Activated CD4-positive, alpha-beta T cell treated with anti-CD3 and anti-CD28 coated beads, Interleukin-2, amount 50 U/mL, for 1 hour (primary cell): ENCODE measurements around the gene ENKUR.
"Not testable (repeated sequence)": the region's sequence is repeated elsewhere in the genome, so short reads cannot be mapped to it uniquely, and the experiment has no call there.

Experiments used
- DNase-seq: peaks from one replicate; pipeline ENCODE4 v3.0.0-alpha.2; 2020

ENKUR gene

DNA sequence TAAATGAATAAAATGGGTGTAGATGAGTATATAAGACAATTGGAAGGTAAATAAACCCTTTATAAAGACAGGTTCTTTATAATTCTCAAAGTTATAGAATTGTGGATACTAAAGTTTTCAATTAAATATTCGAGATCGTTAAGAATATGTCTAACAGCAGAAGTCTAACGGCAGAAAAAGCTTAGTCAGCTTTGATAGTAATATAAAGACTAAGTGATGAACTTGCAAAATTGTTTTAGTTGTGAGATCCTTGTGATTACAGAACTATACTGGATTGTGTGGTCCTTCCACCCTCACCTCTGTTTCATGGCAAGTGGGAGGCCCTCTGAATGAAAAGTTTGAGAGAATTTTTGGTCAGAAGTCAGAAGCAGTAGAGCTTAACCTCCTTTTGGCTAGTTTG, 2.7 kb upstream of the ENKUR start:
- DNase-seq: no peak

DNA sequence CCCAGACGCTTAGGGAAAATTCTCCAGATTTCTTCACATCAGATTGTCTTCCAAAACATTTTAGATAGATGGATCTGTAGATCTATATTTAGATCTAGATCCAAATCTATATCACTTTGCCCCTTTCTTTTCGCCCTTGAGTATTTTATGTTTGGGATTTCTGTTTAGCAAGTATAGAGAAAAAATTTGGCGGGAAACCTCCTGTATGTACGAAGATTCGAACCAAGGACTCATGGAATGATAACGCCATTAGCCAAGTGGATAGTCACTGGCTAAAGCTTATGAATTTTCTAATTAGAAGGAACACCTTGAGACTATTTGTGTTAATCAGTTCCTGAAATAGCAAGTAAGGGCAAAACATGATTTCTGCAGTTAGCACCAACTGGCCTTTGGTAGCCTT, 1.7 kb upstream of the ENKUR start:
- DNase-seq: no peak

DNA sequence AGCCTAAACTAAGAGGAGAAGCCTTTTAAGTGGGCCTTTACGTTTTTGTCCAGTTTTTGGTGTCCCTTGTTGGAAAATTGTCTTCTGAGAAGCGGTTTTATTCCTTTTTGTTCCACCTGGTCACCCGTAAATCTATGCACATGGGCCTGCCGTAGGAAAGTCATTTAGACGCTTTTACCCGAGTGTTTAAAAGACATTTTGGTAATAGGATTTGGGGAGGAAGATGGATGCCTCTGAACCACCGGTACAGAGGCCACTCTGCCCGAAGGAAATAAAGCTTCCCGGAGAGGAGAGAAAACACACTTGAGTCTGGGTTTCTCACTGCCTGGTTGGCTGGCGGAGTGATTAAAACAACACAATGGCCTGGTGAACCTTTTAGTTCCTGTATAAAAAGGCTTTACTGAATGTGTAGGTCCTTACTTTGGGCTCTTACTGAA, 1.2 kb upstream of the ENKUR start:
- DNase-seq: no peak

DNA sequence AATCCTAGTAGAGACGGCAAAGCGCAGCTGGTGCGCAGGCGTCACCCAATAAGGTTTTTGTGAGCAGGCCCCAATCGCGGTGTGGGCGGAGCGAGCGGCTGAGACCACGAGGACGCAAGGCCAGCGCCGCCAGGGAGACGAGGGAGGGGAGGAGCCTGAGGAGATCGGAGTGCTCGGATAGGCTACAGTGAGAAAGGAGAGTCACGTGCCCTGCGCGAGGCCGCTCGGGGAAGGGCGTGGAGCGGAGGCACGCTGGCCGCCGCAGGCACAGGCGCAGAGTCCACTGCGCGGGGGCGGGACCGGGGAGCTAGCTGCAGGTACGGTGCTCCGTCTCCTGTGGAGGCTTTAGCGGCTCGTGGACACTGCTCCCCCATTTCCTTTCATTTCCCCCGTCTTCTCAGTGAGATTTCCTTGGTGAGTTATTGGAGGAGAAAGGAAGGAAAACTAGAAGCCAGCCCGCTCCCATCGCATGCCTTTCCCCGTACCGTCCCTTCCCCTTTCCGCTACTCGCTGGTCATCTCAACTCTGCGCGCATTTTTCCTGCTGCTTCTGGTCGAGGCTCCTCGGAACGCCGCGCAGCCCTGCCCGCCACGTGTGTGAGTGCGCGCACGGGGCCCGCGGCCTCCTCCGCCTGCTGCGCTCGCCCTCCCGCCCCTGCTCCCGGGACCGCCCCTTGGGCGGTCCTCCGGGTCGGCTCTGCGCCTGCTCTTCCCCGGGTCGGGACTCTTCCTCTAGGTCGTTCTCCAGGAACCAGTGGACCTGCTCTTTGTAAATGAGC, 607 bp upstream of the ENKUR start, which contains the start of gene THNSL1:
Gene THNSL1, plus strand, starts transcription at position 237 of the 778 bp plus-strand sequence. CDS start 6,612 bp downstream, outside the sequence.
- DNase-seq: peak; percentile 97

DNA sequence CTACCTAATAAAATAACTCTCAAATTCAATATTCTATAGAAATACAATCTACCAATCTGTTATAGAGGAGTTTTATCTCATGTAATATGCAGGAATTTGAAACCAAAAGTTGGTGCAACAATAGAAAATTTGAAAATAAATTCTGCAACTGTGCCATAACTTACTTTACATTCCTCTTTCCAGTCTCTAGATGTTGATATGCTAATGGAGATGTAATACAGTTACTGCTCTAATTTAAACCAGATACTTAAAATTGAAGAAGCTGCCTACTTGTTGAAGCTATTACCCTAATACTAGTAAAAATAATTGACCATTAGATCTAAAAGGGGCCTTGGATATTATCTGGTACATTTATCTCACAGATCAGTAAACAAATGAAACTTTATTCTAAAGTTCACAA, 1.4 kb downstream of the ENKUR start:
- DNase-seq: no peak

DNA sequence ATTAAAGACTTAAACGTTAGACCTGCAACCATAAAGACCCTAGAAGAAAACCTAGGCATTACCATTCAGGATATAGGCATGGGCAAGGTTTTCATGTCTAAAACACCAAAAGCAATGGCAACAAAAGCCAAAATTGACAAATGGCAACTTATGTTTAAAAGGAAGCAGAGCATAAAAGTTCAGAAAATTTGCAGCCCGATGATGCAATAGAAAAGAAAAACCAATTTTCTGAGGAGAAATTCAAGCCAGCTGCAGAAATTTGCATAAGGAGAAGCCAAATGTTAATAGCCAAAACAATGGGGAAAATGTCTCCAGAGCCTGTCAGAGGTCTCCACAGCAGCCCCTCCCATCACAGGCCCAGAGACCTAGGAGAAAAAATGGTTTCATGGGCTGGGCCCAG, 4.4 kb downstream of the ENKUR start:
- DNase-seq: not testable (repeated sequence)

DNA sequence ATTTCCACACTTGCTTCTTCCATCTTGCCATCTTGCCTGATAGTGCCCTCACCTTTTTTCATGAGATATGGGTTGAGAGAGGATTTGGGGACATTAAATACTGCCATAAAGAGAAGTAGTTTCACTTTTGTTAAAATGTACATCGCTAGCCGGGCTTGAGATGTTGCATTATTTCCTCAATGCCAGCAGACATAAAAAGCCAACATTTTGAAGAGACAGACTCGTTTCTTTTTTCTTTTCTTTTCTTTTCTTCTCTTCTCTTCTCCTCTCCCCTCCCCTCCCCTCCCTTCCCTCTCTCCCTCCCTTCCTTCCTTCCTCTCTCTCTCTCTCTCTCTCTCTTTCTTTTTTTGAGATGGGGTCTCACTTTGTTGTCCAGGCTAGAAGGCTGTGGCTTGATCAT, 17.9 kb downstream of the ENKUR start:
- no peak for DNase-seq

DNA sequence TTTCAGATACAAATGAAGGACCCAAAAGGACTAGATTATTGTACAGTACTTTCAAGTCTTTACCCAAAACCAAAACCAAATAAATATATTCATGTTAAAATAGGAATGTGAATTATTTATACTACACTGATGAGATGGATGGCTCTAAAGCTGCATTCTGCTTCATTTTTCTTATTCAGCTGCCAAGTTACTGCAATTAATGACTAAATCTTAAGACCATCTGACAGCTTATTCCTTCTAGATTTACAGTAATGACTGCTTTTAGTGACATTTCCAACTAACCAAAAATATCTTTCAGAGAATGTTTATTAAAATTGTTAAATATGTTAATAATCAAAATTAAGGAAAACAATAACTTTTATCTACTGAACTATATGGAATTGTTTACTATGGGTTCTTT, 20.9 kb downstream of the ENKUR start:
- DNase-seq: no peak

DNA sequence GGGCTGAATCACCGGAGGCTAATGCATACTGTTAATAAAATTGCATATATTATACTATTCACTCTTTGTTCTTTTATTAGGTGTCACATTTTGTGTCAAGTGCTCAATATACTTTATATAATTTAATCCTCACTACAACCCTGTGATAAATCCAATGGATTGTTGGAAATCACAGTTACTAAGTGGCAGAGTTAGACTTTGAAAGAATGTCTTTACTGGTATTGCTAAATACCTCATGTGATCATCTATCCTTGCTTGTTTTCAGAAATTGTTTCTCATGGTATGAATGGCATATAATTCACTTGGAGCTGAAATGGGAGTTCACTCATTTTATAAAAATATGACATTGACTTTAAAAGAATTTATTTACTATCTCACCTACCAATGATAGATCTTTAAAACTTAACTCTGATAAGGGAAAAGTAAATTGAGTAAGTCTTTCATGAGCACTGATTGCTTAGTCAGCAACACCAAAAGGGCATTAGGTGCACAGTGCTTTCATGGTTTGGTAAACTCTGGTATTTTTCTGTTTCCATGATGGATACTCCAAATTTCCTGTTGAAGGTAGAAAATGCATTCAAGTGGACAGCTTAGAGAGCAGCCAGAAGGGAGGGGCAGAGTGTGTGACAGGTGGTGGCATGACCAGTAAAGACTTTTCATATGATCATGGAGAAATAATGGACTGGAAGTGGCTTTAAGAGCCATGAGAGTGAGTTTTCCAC, 22.6 kb downstream of the ENKUR start:
- no peak for DNase-seq

DNA sequence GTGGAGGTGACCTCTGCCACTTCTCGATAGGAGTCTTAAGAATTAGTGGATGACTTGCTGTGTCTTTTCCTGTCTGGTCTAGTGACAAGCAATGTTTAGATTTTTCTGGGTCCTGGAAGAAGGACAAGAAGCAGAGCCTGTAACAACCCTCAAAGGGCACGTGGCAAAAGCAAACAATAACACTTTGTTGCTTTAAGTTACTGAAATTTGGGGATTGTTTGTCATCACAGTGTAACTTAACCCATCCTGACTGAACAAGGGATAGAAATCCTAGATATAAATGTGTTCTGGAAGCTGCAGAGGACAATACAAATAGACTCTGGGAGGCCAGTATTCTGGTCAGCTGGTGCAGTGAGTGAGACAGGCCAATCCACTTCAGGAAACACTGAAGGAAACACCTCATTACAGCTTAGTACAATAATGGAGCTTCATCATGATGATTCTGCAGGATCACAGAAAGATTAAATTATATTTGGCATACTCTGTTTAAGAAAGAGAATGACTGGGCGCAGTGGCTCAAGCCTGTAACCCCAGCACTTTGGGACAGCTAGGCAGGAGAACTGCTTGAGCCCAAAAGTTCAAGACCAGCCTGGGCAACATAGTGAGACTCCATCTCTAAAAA, 23.3 kb downstream of the ENKUR start:
- no peak for DNase-seq

DNA sequence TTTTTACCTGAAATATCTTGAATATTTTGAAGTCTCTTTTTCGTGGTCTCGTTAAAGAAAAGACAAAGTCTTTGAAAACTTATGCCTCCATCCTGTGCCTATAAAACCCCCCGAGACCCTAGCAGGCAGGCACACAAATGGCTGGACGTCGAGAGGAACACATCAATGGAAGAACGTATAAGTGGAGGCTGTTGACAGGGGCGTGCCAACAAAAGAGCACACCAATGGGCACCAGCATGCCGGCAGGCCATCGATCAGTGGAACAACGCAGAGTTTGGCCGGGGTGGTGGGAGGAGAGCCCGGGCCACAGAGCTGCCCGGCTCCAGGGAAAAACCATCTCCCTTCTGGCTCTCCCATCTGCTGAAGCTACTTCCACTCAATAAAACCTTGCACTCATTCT, 24.7 kb downstream of the ENKUR start:
- no peak for DNase-seq

DNA sequence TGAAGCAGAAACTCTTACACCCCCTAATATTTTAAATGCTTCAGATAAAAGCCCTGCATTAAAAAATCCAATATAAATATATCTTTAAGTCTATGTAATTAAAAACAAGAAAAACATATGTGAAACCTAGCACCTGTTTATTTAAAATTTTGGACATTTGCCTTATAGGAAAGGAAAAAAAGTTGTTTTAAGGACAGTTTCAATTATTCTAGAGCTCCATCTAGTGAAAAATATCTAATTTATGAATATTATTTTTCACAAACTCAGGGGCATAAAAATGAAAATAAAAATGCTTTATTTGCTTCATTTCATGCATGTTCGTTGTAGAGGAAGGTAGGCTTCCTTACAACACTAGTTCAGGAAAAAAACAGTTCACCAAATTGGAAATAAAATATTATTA, 26.1 kb downstream of the ENKUR start:
- DNase-seq: no peak

DNA sequence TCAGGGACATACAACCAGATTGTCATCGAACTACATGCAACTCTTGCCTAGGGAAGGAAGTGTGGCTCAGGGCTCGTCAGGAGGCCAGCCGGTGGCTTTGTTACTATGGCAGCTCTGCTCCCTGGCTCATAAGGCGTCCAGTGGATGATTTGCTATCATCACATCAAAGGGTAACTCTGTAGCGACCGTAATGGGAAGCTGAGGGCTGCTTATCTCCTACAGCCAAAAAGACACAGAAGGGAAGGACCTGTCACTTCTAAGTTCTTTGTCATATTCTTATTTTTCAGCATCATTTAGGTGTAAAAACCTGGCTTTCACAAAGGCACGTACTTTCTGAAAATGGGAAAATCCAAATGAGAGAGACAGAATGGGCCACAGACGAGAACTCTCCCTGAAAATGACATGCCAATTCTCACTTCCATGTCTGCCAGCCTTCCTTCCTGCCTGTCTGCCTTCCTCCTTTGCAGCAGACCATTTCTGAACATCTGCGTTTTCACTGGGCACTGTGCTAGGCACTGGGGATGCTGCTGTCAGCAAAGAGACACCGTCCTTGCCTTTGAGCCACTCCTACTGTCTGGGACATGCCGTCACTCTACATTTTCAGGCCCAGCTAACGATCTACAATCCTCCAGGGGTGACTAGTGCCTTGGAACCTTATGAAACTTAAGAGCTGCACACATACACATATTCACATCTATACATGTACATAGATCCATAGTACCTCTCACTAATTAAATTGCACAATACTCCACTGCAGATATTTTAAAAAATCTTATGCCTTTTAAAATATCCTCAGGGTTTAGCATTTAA, 26.9 kb downstream of the ENKUR start:
- DNase-seq: no peak

DNA sequence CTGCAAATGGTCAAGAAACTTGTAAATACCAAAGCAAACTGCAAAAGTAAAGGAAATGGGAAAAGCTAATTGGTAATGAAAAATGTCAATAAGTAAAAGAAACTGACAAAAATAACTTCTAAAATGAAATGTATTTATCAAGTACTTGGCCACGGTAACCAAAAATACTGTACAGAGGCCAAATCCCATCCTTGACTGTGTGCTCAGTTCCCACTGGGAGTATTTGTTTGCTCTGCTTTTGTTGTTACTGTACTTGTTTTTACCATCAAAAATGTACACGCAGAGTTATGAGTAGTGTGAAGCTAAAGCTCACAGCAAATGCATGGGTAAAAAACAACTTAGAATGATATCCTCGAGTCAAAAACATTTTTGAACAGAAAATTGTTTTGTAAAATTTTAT, 31.1 kb downstream of the ENKUR start:
- no peak for DNase-seq

DNA sequence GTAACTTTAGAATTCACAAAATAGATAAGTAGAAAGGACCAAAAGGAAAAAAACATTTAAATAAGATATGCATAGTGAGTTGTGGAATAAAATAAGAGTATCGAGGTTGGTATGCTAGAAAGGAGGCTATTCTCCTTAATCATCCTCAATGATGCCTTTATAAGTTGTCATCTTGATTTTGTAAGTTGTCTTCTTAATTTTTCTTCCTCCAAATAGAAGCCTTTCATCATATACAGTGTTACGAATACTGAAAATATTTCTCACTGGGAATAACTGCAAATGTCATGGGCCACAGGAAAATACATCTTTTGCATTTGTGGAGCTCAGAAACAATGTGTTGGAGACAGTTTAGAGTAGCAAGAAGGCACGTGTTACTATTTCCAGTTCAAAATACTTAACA, 32.0 kb downstream of the ENKUR start:
- DNase-seq: no peak

DNA sequence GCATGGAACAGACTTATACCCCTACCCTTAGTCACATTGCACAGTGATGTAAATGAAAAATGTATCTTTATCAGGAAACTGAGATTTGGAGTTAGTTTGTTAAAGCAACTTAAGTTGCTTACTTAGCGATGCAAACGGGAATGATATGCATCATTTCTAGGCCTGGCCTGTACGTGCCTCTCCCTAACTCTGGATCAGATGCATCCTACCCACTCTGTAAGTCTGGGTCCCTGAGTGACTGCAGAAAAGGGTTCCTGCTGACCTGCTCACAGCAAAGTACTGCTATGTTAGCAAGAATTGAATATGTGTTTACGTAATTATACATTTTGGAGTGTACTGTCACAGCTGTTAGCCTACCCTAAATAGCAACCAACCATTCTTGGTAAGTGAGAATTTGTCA, 32.8 kb downstream of the ENKUR start:
- no peak for DNase-seq

DNA sequence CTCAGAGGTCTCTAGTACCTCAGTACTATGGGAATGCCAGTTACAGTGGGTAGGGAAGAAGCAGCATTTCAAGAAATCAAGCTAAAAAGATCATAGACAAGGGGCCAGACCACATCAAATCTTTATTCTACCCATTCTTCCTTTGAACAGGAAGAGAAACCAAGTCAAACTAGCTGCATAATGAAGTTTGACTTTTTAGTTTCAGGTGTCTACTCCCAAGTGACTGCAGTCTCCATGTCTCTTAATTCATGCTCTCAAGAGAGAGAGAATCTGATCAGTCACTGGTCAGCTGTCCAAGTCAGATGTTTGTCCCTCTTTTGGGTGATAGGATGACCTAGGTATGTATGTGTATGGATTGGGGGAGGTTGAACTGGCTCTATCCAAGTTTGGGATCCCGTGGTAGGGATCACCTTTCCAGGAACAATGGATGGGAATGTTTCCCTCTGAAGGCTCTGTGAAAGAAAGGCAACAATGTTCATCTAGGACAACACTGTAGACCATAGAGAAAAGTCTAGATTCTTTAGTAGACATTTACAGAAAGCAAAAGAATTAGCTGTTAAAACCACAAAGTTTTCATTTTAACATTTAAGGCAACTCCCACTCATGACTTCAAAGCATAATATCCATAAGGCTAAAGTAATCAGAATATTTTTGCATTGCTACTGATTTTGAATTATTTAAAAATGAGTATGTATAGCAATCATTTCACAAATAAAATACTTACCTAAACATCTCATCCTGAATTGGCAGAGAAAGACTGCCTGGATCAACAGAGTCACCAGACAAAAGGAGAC, 33.4 kb downstream of the ENKUR start:
- DNase-seq: no peak

DNA sequence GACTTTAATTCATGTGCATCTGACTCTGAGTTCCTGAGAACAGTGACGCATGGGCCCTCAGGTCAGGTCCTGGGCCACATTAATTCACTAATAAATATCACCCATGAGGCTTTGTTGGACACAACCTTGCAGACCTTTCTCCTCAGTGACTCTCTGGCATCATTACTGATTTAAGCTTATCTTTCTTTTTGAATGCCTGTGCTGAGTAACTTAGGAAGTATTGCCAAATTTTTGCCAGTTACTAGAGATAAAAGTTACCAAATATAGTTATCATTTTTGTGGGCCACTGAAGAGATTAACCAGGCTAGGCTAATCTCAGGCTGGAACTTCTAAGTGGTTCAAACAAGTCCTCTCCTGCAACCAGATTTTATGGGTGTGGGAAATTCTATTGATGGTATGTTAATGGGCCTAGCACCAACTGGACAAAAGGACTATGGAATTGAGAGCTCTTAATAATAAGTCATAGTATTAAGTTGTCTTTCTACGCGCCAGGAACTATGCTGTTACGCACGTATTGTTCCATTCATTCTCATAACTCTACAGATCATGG, 34.7 kb downstream of the ENKUR start:
- no peak for DNase-seq

DNA sequence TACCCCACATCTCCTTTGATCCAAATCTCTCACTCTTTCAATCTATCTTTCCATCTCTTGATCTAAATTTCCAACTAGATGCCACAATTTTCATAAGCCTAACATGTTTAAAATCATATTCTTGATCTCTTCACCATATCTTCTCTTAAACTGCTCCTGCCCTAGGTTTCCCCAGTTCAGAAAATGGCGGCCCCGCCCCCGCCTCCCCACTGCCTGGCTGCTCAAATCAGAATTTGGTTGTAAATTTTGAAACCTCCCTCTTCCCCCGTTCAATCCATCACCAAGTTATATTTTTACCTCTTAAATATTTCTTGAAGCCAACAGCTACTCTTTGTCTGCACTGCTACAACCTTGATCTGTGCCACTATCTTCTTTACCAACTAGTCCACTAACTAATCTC, 36.3 kb downstream of the ENKUR start:
- DNase-seq: no peak

DNA sequence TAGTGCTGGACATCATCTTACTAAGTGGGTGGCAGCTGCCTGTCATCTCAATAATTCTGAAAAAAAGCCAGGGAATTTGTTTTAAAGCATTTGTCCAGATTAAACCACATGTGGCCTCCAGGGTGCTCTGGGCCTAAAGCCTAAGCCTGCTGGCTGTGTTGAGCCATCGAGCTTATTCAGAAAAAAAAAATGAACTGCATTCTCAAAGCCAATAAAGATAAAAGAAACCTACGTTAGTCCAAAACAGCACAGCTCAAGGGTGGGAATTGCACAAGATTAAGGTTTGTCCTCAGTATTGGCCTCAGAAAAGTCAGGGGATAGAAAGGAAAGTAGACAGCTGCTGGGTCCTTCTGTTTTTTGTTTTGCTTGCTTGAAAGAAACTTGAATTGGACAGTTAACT, 41.0 kb downstream of the ENKUR start:
- no peak for DNase-seq

DNA sequence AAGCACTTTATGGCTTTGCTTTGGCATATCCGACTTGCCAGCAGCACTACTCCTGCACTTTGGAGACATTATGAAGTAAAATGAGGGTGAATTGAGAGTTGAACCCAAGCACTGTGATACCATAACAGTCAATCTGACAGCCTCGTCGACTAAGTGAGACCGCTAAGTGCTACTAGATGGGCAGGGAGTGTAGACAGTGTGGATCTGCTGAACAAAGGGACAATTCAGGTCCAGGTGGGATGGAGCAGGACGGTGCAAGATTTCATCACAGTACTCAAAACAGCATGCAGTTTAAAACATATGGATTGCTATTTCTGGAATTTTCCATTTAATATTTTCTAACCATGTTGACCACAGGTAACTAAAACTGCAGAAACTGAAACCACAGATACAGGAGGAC, 42.8 kb downstream of the ENKUR start:
- no peak for DNase-seq

DNA sequence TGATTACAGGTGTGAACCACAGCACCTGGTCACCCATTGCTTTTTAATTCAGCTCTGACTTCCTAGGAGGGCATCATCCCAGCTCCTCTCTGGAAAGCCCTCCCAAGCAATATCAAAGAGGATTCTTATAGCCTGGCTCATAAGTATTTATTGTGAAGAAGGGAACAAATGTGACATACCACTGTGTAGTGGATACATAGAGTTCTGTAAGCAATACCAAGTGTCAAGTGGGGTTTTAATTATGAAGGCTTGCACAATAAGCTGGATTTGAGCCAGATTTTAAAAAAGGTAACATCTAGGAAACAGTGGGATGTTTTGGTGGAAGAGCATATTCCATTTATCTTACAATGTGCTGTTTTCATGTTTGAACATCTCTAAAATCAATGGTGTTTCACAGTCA, 44.6 kb downstream of the ENKUR start:
- DNase-seq: no peak
